Measurements from ENCODE around the gene METTL1. TPM values are rescaled to one million over a fixed set of nuclear protein-coding genes. Genes with fewer than 3 reads are reported as not detected.

METTL1 gene
- total RNA-seq, 4 donors from 2014 or later: 4.2 to 9.8 (median 5.7) TPM

GRCh38 chr12:57755454-57756372, 16.2 kb downstream of the METTL1 start:
- Histone ChIP-seq H3K27ac (replicated peaks in 1 of 4) (peak overlapping the region; percentile 65 to 74 (median 72)), H3K4me1 (peaks cover 25 to 58% (median 41%) of the 10 kb centered on the region in 4 donors), H3K4me3 (peak overlapping the region; percentile 74 to 91 (median 86)), H3K9me3 (no peaks in the 10 kb centered on the region), H3K27me3 (no peaks in the 10 kb centered on the region), H3K36me3 (peaks cover 0 to 21% (median 18%) of the 10 kb centered on the region in 4 donors)
- no peak for DNase-seq (ENCODE audit: extremely low spot score)
- intact Hi-C loops (cut with DNase I): no loop called here
- 13% methylated on average over 6 of the region's 76 CpGs for WGBS
- TF ChIP-seq POLR2AphosphoS5 (IDR thresholded peaks at IDR 0.05) (no peak), CTCF (IDR thresholded peaks at IDR 0.05) (no peak), POLR2A (IDR thresholded peaks at IDR 0.05; ENCODE audit: low read depth) (no peak), EP300 (IDR thresholded peaks at IDR 0.05) (no peak)

GRCh38 chr12:57755194-57755453, 16.8 kb downstream of the METTL1 start:
- Histone ChIP-seq H3K36me3 (peaks cover 5 to 27% (median 23%) of the 10 kb centered on the region in 4 donors), H3K27me3 (no peaks in the 10 kb centered on the region), H3K27ac (replicated peaks in 1 of 4) (peak overlapping the region; percentile 65 to 74 (median 72)), H3K4me3 (peak overlapping the region; percentile 74 to 91 (median 86)), H3K4me1 (peaks cover 26 to 64% (median 44%) of the 10 kb centered on the region in 4 donors), H3K9me3 (no peaks in the 10 kb centered on the region)
- DNase-seq (ENCODE audit: extremely low spot score): no peak
- intact Hi-C loops (cut with DNase I): no loop called here
- no peak for TF ChIP-seq POLR2A (IDR thresholded peaks at IDR 0.05; ENCODE audit: low read depth)
- no peak for TF ChIP-seq POLR2AphosphoS5 (IDR thresholded peaks at IDR 0.05)
- no peak for TF ChIP-seq CTCF (IDR thresholded peaks at IDR 0.05)
- TF ChIP-seq EP300 (IDR thresholded peaks at IDR 0.05): no peak
- no CpG with 5 or more reads among the region's 34 CpGs for WGBS

- intact Hi-C loops (cut with DNase I): no loop called here
- WGBS: 4% methylated on average over 16 of the region's 41 CpGs
- TF ChIP-seq POLR2A (IDR thresholded peaks at IDR 0.05; ENCODE audit: low read depth) (no peak), CTCF (IDR thresholded peaks at IDR 0.05) (no peak), EP300 (IDR thresholded peaks at IDR 0.05) (no peak), POLR2AphosphoS5 (IDR thresholded peaks at IDR 0.05) (peak in 1 of 2 donors; percentile 37)
- Histone ChIP-seq H3K27ac (replicated peaks in 1 of 4) (peak within 1 kb of the TSS; percentile 65 to 74 (median 72)), H3K27me3 (no peaks in the 10 kb centered on the region), H3K4me1 (peaks cover 26 to 64% (median 44%) of the 10 kb centered on the region in 4 donors), H3K4me3 (peak within 1 kb of the TSS; percentile 74 to 91 (median 86)), H3K36me3 (peaks cover 11 to 32% (median 27%) of the 10 kb centered on the region in 4 donors), H3K9me3 (no peaks in the 10 kb centered on the region)
- no peak for DNase-seq (ENCODE audit: extremely low spot score)
Observed at GRCh38 chr12:57754411-57755193, 17.3 kb downstream of the METTL1 start, which contains the start of gene MARCHF9. Gene MARCHF9 (plus strand): TSS chr12:57755103. CDS start chr12:57755529, 426 bp downstream.

- peaks cover 26 to 64% (median 44%) of the 10 kb centered on the region in 4 donors for H3K4me1 ChIP-seq
- DNase-seq (ENCODE audit: extremely low spot score): no peak
- intact Hi-C loops (cut with DNase I): no loop called here
- H3K27me3 ChIP-seq: no peaks in the 10 kb centered on the region
- no peak for TF ChIP-seq EP300 (IDR thresholded peaks at IDR 0.05)
- no peak for TF ChIP-seq POLR2AphosphoS5 (IDR thresholded peaks at IDR 0.05)
- TF ChIP-seq CTCF (IDR thresholded peaks at IDR 0.05): no peak
- no peak for TF ChIP-seq POLR2A (IDR thresholded peaks at IDR 0.05; ENCODE audit: low read depth)
- 32% methylated on average over 1 of the region's 1 CpG for WGBS
- peak overlapping the region in 2 of 4 donors; percentile 69 to 74 for H3K27ac ChIP-seq (replicated peaks in 1 of 4)
- H3K9me3 ChIP-seq: no peaks in the 10 kb centered on the region
- H3K4me3 ChIP-seq: peak overlapping the region in 1 of 4 donors; percentile 74
- H3K36me3 ChIP-seq: peaks cover 17 to 36% (median 29%) of the 10 kb centered on the region in 4 donors
Observed at GRCh38 chr12:57753756-57754337, 18.1 kb downstream of the METTL1 start.

Measured in esophagus muscularis mucosa (tissue), 4 donors.